NCI-H2196 (cell line): ENCODE results near the gene TENM3.

ENCODE experiments used
- DNase-seq: peaks from one replicate; lab custom pipeline; 2025; ENCODE audit not compliant: unreplicated experiment; lab: John Stamatoyannopoulos, UW

TENM3 gene

DNA sequence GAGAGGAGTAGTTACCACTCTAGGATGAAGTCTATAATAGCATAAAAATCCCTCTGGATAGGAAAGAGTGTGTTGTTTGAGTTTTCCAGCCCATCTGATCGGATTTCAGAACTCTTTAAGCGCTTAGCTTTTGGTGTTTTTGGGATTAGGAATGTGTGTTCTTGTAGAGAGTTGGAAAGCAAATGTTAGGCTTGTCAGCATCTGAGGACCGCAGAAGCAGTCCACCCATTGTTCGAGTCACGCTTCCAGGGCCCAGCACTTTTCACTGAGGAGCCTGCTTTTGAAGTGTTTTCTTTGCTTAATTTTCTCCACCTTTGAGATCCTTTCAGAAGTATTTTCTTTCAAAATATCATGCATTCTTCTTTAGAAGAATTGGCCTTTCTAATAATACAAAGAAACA is 306.2 kb downstream of the TENM3 start:
- DNase-seq = no peak

DNA sequence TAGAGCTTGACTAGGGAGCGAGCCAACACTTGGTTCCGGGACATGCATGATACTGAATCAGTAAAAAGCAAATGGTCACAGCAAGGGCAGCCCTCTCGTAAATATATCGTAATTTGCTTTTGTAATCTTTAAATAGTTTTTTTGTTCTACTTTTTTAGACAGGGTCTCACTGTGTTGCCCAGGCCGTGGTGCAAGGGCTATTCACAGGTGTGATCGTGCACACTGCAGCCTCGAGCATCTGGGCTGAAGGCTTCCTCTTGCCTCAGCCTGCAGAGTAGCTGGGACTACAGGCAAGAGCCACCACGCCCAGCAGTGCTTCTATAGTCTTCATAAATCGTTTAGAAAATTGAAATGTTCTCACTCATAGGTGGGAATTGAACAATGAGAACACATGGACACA is 309.7 kb downstream of the TENM3 start:
- DNase-seq = no peak

GRCh38 chr4:182553653-182554052 is 310.5 kb downstream of the TENM3 start:
- no peak for DNase-seq

DNA sequence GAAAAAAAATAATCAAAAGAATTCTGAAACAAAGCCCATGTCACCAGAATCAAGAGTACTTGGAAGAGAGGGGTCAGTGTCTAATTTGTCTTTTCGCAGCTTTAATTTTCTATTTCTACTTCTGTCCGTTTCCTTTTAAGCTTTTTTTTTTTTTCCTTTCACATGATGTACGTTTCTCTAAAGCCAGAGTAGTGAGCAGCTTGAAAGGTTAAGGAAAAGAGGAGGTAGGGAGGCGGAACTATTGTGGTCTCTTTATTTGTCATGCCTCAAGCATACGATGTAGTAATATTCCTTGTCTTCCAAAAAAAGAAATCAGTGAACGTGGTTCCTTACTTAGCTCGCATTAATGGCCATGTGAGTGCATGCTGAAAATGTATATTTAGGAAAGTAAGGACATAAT is 311.5 kb downstream of the TENM3 start:
- DNase-seq = no peak

- peak; percentile 14 for DNase-seq
Observed at GRCh38 chr4:182555997-182556418, 312.8 kb downstream of the TENM3 start.

- no peak for DNase-seq
Observed at GRCh38 chr4:182556580-182556979, 313.4 kb downstream of the TENM3 start.

DNA sequence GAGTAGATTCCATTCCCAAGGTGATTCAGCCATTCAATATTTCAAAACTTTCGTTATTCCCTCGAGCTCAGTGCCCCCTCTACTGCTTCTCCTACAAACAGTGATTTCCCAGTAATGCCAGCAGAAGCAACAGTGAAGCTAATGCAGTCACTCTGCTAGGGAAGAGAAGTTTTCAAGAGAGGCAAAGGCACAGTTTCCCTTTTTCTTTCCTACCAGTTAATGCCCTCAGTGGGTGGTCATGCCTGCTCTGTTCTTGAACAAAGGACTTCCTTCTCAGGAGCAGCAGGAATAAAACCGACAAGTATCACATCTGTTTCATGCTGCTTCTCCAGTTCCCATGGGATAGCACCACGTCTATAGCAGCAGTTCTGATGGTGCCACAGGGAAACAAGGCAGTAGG is 317.2 kb downstream of the TENM3 start:
- no peak for DNase-seq

DNA sequence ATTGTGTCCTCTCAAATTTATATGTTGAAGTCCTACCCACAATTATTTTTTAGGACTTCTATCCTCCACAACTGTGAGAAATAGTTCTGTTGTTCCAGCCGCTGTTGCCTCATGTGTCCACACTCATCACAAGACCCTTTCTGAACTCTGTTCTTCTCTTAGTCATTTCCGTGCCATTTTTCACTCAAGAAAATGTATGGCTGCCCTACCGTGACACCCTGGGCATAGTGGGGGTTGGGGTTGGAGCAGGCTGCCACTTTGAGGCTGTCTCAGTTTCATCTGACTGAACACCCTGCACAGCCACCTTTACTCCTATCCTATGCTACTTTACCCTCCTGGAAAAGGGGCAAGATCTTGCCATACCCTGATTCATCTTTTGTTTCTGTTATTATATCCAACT is 319.1 kb downstream of the TENM3 start:
- DNase-seq = no peak

- DNase-seq = no peak
Observed at GRCh38 chr4:182564724-182565369, 321.6 kb downstream of the TENM3 start.

DNA sequence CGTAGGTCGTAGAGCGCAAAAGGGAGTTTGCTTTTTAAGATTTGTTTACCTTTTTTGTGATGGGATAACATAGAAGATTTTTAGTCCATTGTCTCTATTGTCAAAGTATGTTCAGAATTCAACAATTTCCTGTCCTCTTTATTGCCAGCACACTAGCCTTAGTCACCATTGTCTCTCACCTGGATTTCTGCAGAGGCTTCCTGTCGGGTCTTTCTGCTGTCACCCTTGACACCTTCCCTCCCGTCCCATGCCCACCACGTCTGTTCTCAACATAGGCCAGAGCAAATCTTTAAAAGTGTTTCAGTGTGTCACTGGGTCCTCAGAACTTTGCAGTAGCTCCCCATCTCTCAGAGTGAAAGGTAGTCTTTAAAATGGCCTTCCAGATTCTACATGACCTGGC is 323.9 kb downstream of the TENM3 start:
- DNase-seq = no peak

- no peak for DNase-seq
Observed at GRCh38 chr4:182569561-182569960, 326.4 kb downstream of the TENM3 start.

DNA sequence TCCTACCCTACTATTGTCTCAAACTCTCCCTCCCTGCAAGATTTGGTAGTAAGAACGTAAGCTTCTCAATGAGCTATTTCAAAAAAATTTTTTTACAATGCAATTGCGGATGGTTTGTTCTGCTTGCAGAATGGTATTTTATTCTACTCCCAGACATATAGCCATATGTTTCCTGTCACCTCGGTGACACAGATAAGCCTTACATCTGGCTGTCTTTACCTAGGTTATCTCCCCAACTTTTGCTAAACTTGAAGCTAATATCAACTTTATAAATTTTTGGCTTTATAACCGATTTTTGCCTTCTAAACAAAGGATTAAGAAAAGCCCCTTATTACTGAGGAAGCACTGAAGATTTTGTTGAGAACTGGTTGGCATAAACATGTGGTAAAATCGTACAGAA is 331.5 kb downstream of the TENM3 start:
- no peak for DNase-seq

- no peak for DNase-seq
Observed at GRCh38 chr4:182575225-182575624, 332.0 kb downstream of the TENM3 start.

DNA sequence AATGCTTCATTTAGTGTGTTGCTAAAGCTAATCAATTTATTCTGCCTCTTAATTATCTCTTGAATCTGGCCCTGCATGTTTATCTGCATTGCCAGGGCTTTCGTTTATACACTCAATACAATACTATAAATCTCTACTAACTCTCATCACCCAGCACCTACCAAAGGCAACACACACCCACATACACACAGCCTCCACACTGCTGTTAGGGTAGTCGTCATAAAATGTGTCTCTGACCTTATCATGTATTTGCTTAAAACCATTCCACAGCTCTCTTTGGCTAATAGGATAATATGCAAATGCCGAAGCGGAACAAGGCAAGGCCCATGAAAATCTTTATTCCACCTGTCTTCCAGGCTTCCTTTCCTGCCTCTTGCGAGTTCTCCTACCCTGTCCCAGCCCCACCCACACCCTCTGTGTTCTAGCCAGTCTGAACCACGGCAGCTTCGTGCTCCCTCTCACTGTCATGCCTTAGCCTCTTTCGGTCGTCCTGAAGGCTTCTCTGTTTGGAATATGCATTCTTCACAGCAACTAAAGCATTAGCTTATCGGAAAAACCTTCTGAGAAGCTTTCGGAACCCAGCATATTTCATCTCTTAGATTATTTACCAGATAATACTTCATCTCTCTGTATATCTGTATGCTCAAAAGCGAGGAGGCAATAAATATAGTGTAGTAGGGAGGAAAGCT is 333.5 kb downstream of the TENM3 start:
- no peak for DNase-seq

- no peak for DNase-seq
Observed at GRCh38 chr4:182577411-182577810, 334.2 kb downstream of the TENM3 start.

DNA sequence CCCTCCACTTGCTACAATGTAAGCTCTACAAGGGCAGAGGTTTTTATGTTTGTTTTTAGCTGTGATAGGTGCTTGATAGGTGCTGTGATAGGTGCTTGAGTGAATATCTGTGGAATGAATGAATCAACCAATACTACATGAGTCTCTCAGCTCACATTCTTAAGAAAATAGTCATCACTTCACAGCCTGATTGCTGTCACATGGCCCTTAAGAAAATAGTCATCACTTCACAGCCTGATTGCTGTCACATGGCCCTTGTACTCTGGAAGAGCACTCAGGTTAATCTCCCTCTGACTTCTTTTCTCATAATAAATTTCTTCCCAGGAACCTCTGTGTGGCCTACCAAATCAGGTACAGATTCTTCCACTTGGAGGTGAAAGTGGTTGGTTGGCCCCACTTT is 335.2 kb downstream of the TENM3 start:
- no peak for DNase-seq

- DNase-seq = no peak
Observed at GRCh38 chr4:182582245-182582644, 339.0 kb downstream of the TENM3 start.

DNA sequence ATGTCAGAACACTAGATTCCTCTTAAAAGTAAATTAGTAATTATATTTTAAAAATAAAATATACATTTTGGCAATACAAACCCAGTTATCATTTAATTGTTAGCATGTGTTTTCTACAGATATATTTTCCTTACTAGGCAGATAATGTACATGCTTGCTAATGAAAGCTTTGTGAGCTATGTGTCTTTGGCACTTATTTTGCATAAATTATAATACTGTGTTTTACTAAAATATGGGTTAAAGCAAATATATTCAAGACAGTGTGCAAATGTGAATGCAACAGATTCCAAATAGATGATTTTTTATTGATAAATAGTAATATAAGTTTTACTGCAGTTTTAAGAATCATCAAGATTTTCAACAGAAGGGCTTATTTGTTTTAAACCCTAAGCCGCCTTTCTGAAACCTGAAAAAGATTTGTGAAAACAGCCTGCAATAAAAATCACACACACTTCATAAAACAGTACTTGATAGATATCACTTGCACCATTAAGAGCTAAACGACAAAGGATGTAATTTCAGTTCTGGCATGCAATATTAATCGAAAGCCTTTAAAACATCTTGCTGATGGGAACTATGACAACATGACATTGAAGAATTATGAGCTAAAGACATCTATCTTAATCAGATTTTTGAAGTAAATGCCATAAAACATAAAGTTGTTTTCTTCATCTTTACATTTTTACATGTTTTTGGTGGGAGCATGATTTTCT is 340.7 kb downstream of the TENM3 start:
- no peak for DNase-seq

GRCh38 chr4:182585321-182585720 is 342.1 kb downstream of the TENM3 start:
- DNase-seq = no peak

GRCh38 chr4:182589100-182589499 is 345.9 kb downstream of the TENM3 start:
- DNase-seq = no peak

DNA sequence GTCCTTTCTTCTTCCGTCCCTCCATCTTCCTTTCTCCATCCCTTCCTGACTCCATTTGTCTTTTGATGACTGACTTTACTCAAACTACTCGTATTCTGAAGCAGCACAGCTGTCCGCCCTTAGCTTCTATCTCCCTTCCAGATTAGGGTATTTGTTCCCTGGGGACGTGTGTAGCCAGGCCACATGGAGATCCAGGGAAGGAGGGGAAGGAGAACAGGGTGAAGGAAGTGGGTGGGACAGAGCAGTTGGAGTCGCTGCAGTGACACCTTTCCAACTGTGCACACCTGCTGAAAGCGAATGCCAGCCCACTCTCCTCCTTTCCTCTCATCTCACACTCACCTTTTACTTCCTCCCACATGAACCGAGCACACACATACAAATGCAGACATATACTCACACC is 350.2 kb downstream of the TENM3 start:
- DNase-seq = no peak

DNA sequence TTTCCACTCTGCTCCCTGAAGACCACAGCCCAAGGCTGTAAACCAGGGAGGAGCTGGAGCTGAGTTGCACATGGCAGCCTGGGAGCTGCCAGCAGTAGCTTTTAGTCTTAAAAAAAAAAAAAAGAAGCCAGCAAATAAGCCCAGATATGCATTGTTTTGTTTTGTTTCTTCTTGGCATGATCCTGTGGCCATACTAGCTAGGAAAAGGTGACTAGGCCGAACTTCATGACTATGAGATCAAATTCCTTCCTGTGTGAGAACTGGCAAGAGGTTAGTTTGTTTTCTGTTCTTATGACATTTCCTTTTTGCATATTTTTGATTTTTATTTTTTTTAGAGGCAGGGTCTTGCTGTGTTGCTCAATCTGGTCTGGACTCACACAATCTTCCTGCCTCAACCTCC is 350.7 kb downstream of the TENM3 start:
- no peak for DNase-seq
